T-helper 2 cell treated with Interferon-gamma antibody and Interleukin-4, amounts not matched to agents 5 μg/mL and 100 μg/mL, for 36 hours (primary cell): ENCODE results near the gene KLHL14.
"Not testable (repeated sequence)": the region's sequence is repeated elsewhere in the genome, so short reads cannot be mapped to it uniquely, and the experiment has no call there.

Experiments used
- DNase-seq: peaks from one replicate; pipeline ENCODE4 v3.0.0; 2021; ENCODE audit warnings: low spot score
- H3K27ac Mint-ChIP-seq: one replicate; pipeline ENCODE4 v1.8.0; 2021; ENCODE audit warnings: mild to moderate bottlenecking, mixed read lengths
- H3K27me3 Mint-ChIP-seq: one replicate; pipeline ENCODE4 v1.8.0; 2021; ENCODE audit warnings: low read depth, mixed read lengths
- H3K36me3 Mint-ChIP-seq: one replicate; pipeline ENCODE4 v1.8.0; 2021; ENCODE audit warnings: low read depth, mixed read lengths
- H3K4me1 Mint-ChIP-seq: one replicate; pipeline ENCODE4 v1.8.0; 2021; ENCODE audit warnings: low read depth, mixed read lengths
- H3K4me3 Mint-ChIP-seq: one replicate; pipeline ENCODE4 v1.8.0; 2022; ENCODE audit warnings: mild to moderate bottlenecking, moderate library complexity, mixed read lengths
- H3K9me3 Mint-ChIP-seq: one replicate; pipeline ENCODE4 v1.8.0; 2021; ENCODE audit warnings: mixed read lengths

KLHL14 gene

GRCh38 chr18:32674491-32674890 lies 98.3 kb downstream of the KLHL14 start:
- Mint-ChIP-seq H3K4me1 (no peaks in the 10 kb centered on the region), H3K27ac (no peak overlapping the region), H3K9me3 (no peaks in the 10 kb centered on the region), H3K36me3 (no peaks in the 10 kb centered on the region), H3K4me3 (no peak overlapping the region), H3K27me3 (no peaks in the 10 kb centered on the region)
- DNase-seq, result no peak

GRCh38 chr18:32672398-32672797 lies 100.4 kb downstream of the KLHL14 start:
- Mint-ChIP-seq H3K27me3 (no peaks in the 10 kb centered on the region), H3K27ac (no peak overlapping the region), H3K36me3 (no peaks in the 10 kb centered on the region), H3K4me3 (no peak overlapping the region), H3K4me1 (no peaks in the 10 kb centered on the region), H3K9me3 (no peaks in the 10 kb centered on the region)
- DNase-seq, result no peak

GRCh38 chr18:32670727-32671126 lies 102.1 kb downstream of the KLHL14 start:
- Mint-ChIP-seq H3K27me3 (no peaks in the 10 kb centered on the region), H3K4me3 (no peak overlapping the region), H3K4me1 (no peaks in the 10 kb centered on the region), H3K27ac (no peak overlapping the region), H3K9me3 (no peaks in the 10 kb centered on the region), H3K36me3 (no peaks in the 10 kb centered on the region)
- no peak for DNase-seq

GRCh38 chr18:32669549-32670165 lies 103.2 kb downstream of the KLHL14 start:
- Mint-ChIP-seq H3K9me3 (no peaks in the 10 kb centered on the region), H3K27ac (no peak overlapping the region), H3K27me3 (no peaks in the 10 kb centered on the region), H3K36me3 (no peaks in the 10 kb centered on the region), H3K4me3 (no peak overlapping the region), H3K4me1 (no peaks in the 10 kb centered on the region)
- no peak for DNase-seq

GRCh38 chr18:32668956-32669355 lies 103.9 kb downstream of the KLHL14 start:
- Mint-ChIP-seq H3K4me3 (no peak overlapping the region), H3K9me3 (no peaks in the 10 kb centered on the region), H3K27ac (no peak overlapping the region), H3K27me3 (no peaks in the 10 kb centered on the region), H3K4me1 (no peaks in the 10 kb centered on the region), H3K36me3 (no peaks in the 10 kb centered on the region)
- DNase-seq, result no peak

- Mint-ChIP-seq H3K36me3 (no peaks in the 10 kb centered on the region), H3K27ac (no peak overlapping the region), H3K4me3 (no peak overlapping the region), H3K4me1 (no peaks in the 10 kb centered on the region), H3K9me3 (no peaks in the 10 kb centered on the region), H3K27me3 (no peaks in the 10 kb centered on the region)
- DNase-seq, result no peak
Observed at GRCh38 chr18:32661486-32662299, 111.1 kb downstream of the KLHL14 start.

- H3K27ac Mint-ChIP-seq, H3K4me3 Mint-ChIP-seq, H3K27me3 Mint-ChIP-seq, DNase-seq, H3K9me3 Mint-ChIP-seq, H3K36me3 Mint-ChIP-seq, H3K4me1 Mint-ChIP-seq: not testable (repeated sequence)
Observed at GRCh38 chr18:32654507-32654906, 118.3 kb downstream of the KLHL14 start.

GRCh38 chr18:32637659-32638058 lies 135.2 kb downstream of the KLHL14 start:
- DNase-seq, H3K27ac Mint-ChIP-seq, H3K36me3 Mint-ChIP-seq, H3K9me3 Mint-ChIP-seq, H3K27me3 Mint-ChIP-seq, H3K4me3 Mint-ChIP-seq, H3K4me1 Mint-ChIP-seq: not testable (repeated sequence)

- Mint-ChIP-seq H3K4me3 (no peak overlapping the region), H3K9me3 (no peaks in the 10 kb centered on the region), H3K4me1 (no peaks in the 10 kb centered on the region), H3K36me3 (no peaks in the 10 kb centered on the region), H3K27me3 (no peaks in the 10 kb centered on the region), H3K27ac (no peak overlapping the region)
- DNase-seq, result no peak
Observed at GRCh38 chr18:32637226-32637625, 135.6 kb downstream of the KLHL14 start.

- no peak overlapping the region for H3K27ac Mint-ChIP-seq
- H3K36me3 Mint-ChIP-seq, result no peaks in the 10 kb centered on the region
- H3K4me3 Mint-ChIP-seq, result no peak overlapping the region
- no peaks in the 10 kb centered on the region for H3K9me3 Mint-ChIP-seq
- no peaks in the 10 kb centered on the region for H3K4me1 Mint-ChIP-seq
- no peaks in the 10 kb centered on the region for H3K27me3 Mint-ChIP-seq
- no peak for DNase-seq
Observed at GRCh38 chr18:32634876-32635431, 137.9 kb downstream of the KLHL14 start.

GRCh38 chr18:32629981-32630700 lies 142.7 kb downstream of the KLHL14 start:
- no peak overlapping the region for H3K27ac Mint-ChIP-seq
- H3K4me3 Mint-ChIP-seq, result no peak overlapping the region
- no peak for DNase-seq
- H3K4me1 Mint-ChIP-seq, result no peaks in the 10 kb centered on the region
- H3K27me3 Mint-ChIP-seq, result no peaks in the 10 kb centered on the region
- no peaks in the 10 kb centered on the region for H3K9me3 Mint-ChIP-seq
- no peaks in the 10 kb centered on the region for H3K36me3 Mint-ChIP-seq

GRCh38 chr18:32629292-32629691 lies 143.5 kb downstream of the KLHL14 start:
- Mint-ChIP-seq H3K36me3 (no peaks in the 10 kb centered on the region), H3K27ac (no peak overlapping the region), H3K4me3 (no peak overlapping the region), H3K9me3 (no peaks in the 10 kb centered on the region), H3K4me1 (no peaks in the 10 kb centered on the region), H3K27me3 (no peaks in the 10 kb centered on the region)
- no peak for DNase-seq

GRCh38 chr18:32624182-32624723 lies 148.6 kb downstream of the KLHL14 start:
- Mint-ChIP-seq H3K27ac (no peak overlapping the region), H3K36me3 (no peaks in the 10 kb centered on the region), H3K4me1 (no peaks in the 10 kb centered on the region), H3K9me3 (no peaks in the 10 kb centered on the region), H3K27me3 (no peaks in the 10 kb centered on the region), H3K4me3 (no peak overlapping the region)
- DNase-seq, result no peak

- H3K4me3 Mint-ChIP-seq, result no peak overlapping the region
- H3K9me3 Mint-ChIP-seq, result no peaks in the 10 kb centered on the region
- DNase-seq, result no peak
- no peaks in the 10 kb centered on the region for H3K27me3 Mint-ChIP-seq
- no peaks in the 10 kb centered on the region for H3K4me1 Mint-ChIP-seq
- no peaks in the 10 kb centered on the region for H3K36me3 Mint-ChIP-seq
- no peak overlapping the region for H3K27ac Mint-ChIP-seq
Observed at GRCh38 chr18:32623563-32623962, 149.3 kb downstream of the KLHL14 start.
